GM21825 (cell line): ENCODE results near the gene SLC18A3.

ENCODE experiments used
- ATAC-seq: cut with Tn5 transposase; IDR thresholded peaks from one replicate; pipeline ENCODE4 v1.9.1; 2021; ENCODE audit warnings: mild to moderate bottlenecking, moderate library complexity; ENCODE audit not compliant: unreplicated experiment

Gene SLC18A3

GRCh38 chr10:49649936-49650723, 40.0 kb downstream of the SLC18A3 start:
- no peak for ATAC-seq

DNA sequence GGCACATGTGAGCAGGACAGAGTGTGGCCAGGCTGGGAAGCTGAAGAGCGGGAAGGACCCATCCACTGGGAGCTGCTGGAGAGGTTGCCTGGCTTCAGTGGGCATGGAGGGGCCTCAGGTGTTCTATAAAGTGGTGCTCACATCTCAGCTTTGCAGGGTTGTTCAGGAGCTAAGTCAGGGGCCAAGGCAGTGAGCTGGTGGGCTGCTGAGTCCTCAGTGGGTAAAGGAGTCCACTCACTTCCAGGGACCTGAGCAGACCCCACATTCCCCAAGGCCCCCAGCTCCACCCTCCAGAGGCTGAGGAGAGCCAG, 40.6 kb downstream of the SLC18A3 start:
- ATAC-seq = no peak

GRCh38 chr10:49651039-49651835, 41.1 kb downstream of the SLC18A3 start:
- ATAC-seq = no peak

- ATAC-seq = no peak
These were observed 41.8 kb downstream of the SLC18A3 start for GRCh38 chr10:49651917-49652316.

DNA sequence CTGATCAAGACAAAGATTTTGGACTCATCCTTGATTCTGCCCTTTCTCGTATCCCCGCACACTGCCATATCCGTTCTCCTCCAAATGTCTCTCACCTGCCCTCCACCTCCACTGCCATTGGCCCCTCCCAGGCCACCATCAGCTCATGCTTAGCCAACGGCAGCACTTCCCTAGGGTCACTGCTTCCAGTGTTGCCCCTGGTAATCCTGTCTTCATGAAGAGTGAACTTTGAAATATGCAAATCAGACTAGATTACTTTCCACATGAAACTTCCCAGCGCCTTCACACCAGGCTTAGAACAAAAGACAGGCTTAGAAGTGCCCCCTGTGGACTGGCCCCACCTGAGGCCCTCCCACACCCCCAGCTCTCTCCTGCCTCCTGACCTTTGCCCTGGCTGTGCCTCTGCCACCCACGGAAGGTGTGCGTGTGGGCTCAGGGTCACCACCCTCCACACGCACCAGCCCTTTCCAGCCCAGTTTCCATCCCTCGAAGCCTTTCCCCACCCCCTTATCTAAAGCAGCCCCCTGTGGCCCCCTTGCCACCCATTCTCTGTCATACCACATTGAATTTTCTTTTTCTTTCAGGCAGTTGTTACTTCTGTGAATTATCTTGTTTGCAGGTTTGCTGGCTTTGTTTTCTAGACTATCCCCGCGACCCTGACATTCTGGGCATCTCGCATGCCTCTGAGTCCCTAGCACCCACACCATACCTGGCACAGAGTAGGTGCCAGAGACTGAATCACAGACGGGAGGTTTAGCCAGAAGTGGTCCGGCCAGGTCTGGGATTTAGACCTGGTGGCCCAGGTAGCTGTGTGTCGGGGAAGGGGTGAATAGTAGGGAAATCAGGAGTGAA, 42.5 kb downstream of the SLC18A3 start:
- ATAC-seq = no peak

DNA sequence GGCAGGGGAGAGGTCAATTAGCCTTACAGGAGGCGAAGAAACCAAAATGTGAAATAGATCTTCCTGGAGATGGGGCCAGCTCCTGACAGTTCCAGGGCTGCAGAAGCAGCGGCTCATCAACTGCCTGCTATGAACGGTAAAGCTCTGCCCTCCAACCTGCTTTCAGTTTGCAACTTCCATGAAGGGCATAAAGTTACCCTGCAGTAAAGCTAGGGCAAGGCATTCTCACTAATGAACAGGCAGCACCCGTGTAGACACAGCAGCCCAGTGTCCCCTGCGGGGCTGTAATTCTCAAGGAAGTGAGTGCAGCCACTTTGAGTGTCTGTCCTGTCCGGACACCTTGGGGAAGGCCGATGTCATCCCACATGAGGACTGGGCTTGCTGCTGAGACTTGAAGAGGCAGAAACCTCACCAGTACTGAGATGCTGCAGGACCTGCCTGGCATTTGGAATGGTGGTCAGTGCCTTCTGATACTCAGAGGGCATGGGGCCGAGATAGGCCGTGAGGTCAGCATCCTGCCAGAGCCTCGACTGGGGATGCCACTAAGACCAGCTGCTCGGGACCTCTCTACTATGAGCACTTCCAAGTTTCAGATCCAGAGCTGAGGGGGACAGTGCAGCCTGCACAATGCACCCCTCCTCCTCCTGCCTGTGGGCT, 43.3 kb downstream of the SLC18A3 start:
- no peak for ATAC-seq

GRCh38 chr10:49654036-49654693, 44.1 kb downstream of the SLC18A3 start:
- no peak for ATAC-seq

- ATAC-seq = no peak
These were observed 45.0 kb downstream of the SLC18A3 start for GRCh38 chr10:49655099-49655498.

GRCh38 chr10:49656845-49657493, 46.9 kb downstream of the SLC18A3 start:
- no peak for ATAC-seq

DNA sequence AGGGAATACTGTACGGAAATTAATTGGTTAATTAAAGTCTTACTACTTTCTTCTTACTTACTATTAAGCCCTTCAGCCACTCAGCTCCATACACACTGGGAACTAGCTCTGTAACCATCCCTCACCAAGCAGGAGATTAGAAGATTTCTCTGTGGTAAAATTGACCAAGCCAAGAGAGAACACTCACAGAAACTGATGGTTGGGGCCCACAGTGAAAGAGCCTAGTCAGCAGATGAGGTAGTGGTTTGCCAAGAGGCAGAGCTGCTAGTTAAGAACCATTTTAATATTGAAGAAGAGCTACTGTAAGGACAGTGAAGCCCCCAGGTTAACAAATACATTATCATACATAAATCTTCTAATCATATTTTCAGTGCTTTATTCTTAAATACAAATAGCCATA, 47.5 kb downstream of the SLC18A3 start:
- no peak for ATAC-seq

DNA sequence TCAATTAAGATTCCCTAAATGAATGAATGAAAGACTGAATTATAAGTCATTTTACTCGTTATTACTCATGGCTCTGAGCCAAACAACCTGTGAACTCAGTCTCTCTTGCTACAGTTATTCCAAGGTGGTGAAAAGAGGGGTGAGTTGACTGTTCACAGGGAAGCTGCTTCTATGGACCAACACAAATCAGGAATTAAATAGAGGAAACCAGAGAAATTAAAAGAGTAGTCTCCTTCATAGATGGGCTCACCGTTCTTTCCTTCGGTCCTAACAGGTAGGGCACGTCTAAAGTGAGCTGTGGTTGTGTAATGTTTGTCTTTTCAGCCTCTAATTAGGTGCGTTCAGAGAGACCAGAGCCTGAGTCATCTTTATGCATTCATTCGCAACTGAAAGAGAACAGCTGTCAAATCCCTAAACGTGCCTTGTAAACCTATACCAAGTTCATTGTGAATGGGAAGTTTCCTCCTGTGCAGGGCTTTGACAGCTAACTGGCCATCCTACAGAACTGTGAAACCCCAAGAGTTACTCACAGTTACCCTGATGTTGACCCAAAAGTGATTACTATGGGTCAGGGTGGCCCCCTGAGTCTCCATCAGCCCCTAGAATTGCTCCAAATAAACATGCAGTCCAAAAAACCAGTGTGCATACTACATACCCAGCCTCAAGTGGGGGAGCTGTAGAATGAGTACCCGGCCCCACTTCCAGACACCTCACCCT, 51.2 kb downstream of the SLC18A3 start:
- ATAC-seq = no peak
